HG02759 (cell line): Measurements from ENCODE around the gene FHOD1.

Source experiments
- ATAC-seq: cut with Tn5 transposase; IDR thresholded peaks from one replicate; pipeline ENCODE4 v1.9.1; 2021; ENCODE audit warnings: mild to moderate bottlenecking, moderate library complexity; ENCODE audit not compliant: unreplicated experiment

The FHOD1 gene

DNA sequence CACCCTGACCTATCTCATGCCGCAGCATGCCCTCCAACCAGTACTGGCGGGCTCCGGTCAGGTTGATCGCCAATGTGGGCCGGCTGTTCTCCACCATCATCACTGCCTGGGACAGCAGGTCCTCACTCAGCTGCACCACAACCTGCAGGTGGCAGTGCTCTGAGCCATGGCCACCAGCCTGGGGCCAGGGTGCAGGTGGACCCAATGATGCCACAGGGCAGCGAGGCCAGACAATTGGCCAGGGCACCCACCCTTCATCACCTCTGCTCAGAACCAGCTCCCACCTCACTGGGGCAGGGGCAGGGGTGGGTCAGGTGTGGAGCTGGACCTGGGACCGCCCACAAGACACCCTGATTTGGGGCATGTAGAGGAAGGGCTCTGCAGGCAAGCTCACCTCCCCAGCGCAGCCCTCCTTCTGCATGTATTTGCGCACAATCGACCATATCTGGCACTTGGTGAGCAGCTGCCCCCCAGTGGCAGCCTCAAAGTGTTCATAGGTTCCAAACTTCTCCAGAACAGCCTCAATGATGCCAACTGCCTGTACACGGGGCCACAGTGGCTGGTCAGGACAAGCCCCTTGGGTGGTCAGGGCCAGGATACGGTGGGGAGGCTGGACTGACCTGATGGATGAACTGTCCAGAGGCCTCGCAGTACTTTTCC is 67.7 kb downstream of the FHOD1 start:
- ATAC-seq, result no peak
